COLO829 (cell line): Measurements from ENCODE around the gene MAPK9.
"Not testable (repeated sequence)": the region's sequence is repeated elsewhere in the genome, so short reads cannot be mapped to it uniquely, and the experiment has no call there.

Source experiments
- DNase-seq: peaks from one replicate; pipeline ENCODE4 v3.0.0; 2012; ENCODE audit warnings: low spot score

MAPK9 gene

GRCh38 chr5:180235077-180235476 is 56.8 kb downstream of the MAPK9 start:
- no peak for DNase-seq

GRCh38 chr5:180234271-180234670 is 57.6 kb downstream of the MAPK9 start:
- no peak for DNase-seq

GRCh38 chr5:180233729-180234128 is 58.2 kb downstream of the MAPK9 start:
- no peak for DNase-seq

GRCh38 chr5:180230017-180230416 is 61.9 kb downstream of the MAPK9 start:
- no peak for DNase-seq

GRCh38 chr5:180222056-180222455 is 69.8 kb downstream of the MAPK9 start:
- no peak for DNase-seq

GRCh38 chr5:180217797-180218196 is 74.1 kb downstream of the MAPK9 start:
- DNase-seq = no peak

- DNase-seq = no peak
Observed at GRCh38 chr5:180216646-180217171, 75.2 kb downstream of the MAPK9 start.

GRCh38 chr5:180215783-180216630 is 75.9 kb downstream of the MAPK9 start:
- no peak for DNase-seq

GRCh38 chr5:180214870-180215770 is 76.8 kb downstream of the MAPK9 start:
- DNase-seq = no peak

GRCh38 chr5:180213657-180214207 is 78.2 kb downstream of the MAPK9 start:
- no peak for DNase-seq

GRCh38 chr5:180213256-180213600 is 78.7 kb downstream of the MAPK9 start:
- no peak for DNase-seq

GRCh38 chr5:180212363-180213255 is 79.3 kb downstream of the MAPK9 start:
- DNase-seq = no peak

GRCh38 chr5:180211761-180212035 is 80.2 kb downstream of the MAPK9 start:
- no peak for DNase-seq

- no peak for DNase-seq
Observed at GRCh38 chr5:180210961-180211760, 80.7 kb downstream of the MAPK9 start.

- DNase-seq = not testable (repeated sequence)
Observed at GRCh38 chr5:180210077-180210476, 81.8 kb downstream of the MAPK9 start.

GRCh38 chr5:180209137-180209581 is 82.7 kb downstream of the MAPK9 start, which contains the start of gene RASGEF1C:
Gene RASGEF1C (minus strand): TSS chr5:180209211. CDS start chr5:180138052, 71,159 bp downstream.
- peak; percentile 9 for DNase-seq

- DNase-seq = no peak
Observed at GRCh38 chr5:180208435-180209081, 83.3 kb downstream of the MAPK9 start.

GRCh38 chr5:180208038-180208434 is 83.8 kb downstream of the MAPK9 start:
- DNase-seq = no peak

GRCh38 chr5:180207593-180207992 is 84.3 kb downstream of the MAPK9 start:
- DNase-seq = no peak

- no peak for DNase-seq
Observed at GRCh38 chr5:180206993-180207392, 84.9 kb downstream of the MAPK9 start.
